WTC11 (cell line): Measurements from ENCODE around the gene CRACR2A.

Source experiments
- CBFB ChIP-seq: sonication (generic); formaldehyde crosslinking; IDR thresholded peaks from 2 replicates; pipeline ENCODE4 v1.8.1; 2022; ENCODE audit warnings: mild to moderate bottlenecking, low read depth, missing genetic modification reagents
- ETV6 ChIP-seq: sonication (generic); formaldehyde crosslinking; IDR thresholded peaks from 2 replicates; pipeline ENCODE4 v1.8.1; 2022; ENCODE audit warnings: mild to moderate bottlenecking, missing genetic modification reagents
- ZBTB21 ChIP-seq: sonication (generic); formaldehyde crosslinking; IDR thresholded peaks from 2 replicates; pipeline ENCODE4 v1.8.1; 2023; ENCODE audit warnings: mild to moderate bottlenecking, missing genetic modification reagents, borderline replicate concordance
- ZNF138 ChIP-seq: sonication (generic); formaldehyde crosslinking; conservative IDR thresholded peaks from 2 replicates; pipeline ENCODE4 v1.8.1; 2022; ENCODE audit warnings: mild to moderate bottlenecking, moderate library complexity, missing genetic modification reagents
- TF ChIP-seq, protein P1 (sequence below): fragments of 200-600 bp; IDR thresholded peaks from 2 replicates; pipeline ENCODE4 v1.8.0; 2022; ENCODE audit warnings: antibody characterized with exemption
- TF ChIP-seq, protein P2 (sequence below): sonication (generic); formaldehyde crosslinking; IDR thresholded peaks from 2 replicates; pipeline ENCODE4 v1.8.0; 2022; ENCODE audit warnings: mild to moderate bottlenecking, missing genetic modification reagents

DNA sequence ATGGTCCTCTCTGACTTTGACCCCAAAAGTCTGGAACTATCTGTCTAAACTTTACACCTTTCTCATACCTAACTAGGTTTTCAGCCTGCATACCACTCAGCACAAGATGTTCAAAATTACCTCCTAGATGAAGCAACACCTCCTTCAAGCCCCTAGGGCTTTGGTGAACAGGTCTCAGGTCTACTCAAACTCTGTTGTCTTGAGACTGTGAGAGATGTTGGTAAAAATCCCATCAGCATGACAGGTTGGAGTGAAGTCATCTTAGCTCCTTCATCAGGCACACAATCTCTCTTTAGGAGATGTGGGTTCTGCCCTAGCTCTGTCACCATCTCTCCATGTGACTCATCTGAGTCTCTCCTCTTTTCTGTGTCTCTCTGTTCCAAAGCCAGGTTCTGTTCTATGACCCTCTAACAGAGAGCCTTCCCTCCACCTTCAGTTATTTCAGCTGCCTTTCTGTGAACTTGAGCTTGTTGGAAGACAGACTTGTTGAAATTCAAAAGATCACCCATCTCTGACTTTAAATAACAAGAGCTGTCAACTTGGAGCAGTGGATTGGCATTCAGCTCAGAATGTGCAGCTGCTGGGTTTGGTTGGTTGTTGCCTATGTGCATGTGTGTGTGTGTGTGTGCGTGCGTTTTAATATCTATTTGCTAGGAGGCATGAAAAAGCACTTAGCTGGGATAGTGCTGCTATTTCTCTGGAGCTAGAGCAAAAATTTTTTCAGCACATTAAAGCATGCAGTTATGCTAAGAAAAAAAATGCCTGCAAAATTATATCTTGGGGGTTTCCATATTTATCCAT, 130.7 kb downstream of the CRACR2A start:
- TF ChIP-seq, protein P1, sequence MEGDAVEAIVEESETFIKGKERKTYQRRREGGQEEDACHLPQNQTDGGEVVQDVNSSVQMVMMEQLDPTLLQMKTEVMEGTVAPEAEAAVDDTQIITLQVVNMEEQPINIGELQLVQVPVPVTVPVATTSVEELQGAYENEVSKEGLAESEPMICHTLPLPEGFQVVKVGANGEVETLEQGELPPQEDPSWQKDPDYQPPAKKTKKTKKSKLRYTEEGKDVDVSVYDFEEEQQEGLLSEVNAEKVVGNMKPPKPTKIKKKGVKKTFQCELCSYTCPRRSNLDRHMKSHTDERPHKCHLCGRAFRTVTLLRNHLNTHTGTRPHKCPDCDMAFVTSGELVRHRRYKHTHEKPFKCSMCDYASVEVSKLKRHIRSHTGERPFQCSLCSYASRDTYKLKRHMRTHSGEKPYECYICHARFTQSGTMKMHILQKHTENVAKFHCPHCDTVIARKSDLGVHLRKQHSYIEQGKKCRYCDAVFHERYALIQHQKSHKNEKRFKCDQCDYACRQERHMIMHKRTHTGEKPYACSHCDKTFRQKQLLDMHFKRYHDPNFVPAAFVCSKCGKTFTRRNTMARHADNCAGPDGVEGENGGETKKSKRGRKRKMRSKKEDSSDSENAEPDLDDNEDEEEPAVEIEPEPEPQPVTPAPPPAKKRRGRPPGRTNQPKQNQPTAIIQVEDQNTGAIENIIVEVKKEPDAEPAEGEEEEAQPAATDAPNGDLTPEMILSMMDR = no peak
- TF ChIP-seq ETV6 (CRISPR knock-in tag) (no peak), ZBTB21 (CRISPR knock-in tag) (no peak), CBFB (CRISPR knock-in tag) (no peak), ZNF138 (no peak)
- TF ChIP-seq, protein P2, sequence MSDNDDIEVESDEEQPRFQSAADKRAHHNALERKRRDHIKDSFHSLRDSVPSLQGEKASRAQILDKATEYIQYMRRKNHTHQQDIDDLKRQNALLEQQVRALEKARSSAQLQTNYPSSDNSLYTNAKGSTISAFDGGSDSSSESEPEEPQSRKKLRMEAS (CRISPR knock-in tag) = no peak
